HepG2 (cell line): ENCODE results near the gene SQSTM1. TPM values are rescaled to one million over a fixed set of nuclear protein-coding genes. Genes with fewer than 3 reads are reported as not detected.

Experiments used
- BHLHE40 ChIP-seq: IDR thresholded peaks from 2 replicates; pipeline ENCODE4 v1.6.1; 2011; ENCODE audit warnings: low read length, improper control_type of control experiment
- JARID2 ChIP-seq: sonication (generic); formaldehyde crosslinking; IDR thresholded peaks from 2 replicates; pipeline ENCODE4 v1.8.1; 2023; ENCODE audit warnings: missing genetic modification reagents, inconsistent platforms; ENCODE audit not compliant: insufficient replicate concordance
- MEF2D ChIP-seq: sonication (generic); formaldehyde crosslinking; IDR thresholded peaks from 2 replicates; pipeline ENCODE4 v1.5.1; 2020; ENCODE audit warnings: mild to moderate bottlenecking, missing genetic modification reagents
- MIXL1 ChIP-seq: IDR thresholded peaks from 2 replicates; pipeline ENCODE4 v1.6.1; 2016
- MLLT10 ChIP-seq: sonication (generic); formaldehyde crosslinking; IDR thresholded peaks from 2 replicates; pipeline ENCODE4 v1.4.0; 2020; ENCODE audit warnings: missing genetic modification reagents
- PRMT3 ChIP-seq: sonication (generic); formaldehyde crosslinking; IDR thresholded peaks from 2 replicates; pipeline ENCODE4 v1.8.1; 2022; ENCODE audit warnings: low read depth, mild to moderate bottlenecking, moderate library complexity, missing genetic modification reagents, borderline replicate concordance
- SETDB1 ChIP-seq: sonication (generic); formaldehyde crosslinking; IDR thresholded peaks from 2 replicates; pipeline ENCODE4 v1.5.1; 2020; ENCODE audit warnings: missing genetic modification reagents, mild to moderate bottlenecking, borderline replicate concordance
- SPEN ChIP-seq: sonication (generic); formaldehyde crosslinking; IDR thresholded peaks from 2 replicates; pipeline ENCODE4 v1.5.1; 2020; ENCODE audit warnings: low read depth, mild to moderate bottlenecking, missing genetic modification reagents
- YEATS2 ChIP-seq: sonication (generic); formaldehyde crosslinking; IDR thresholded peaks from 2 replicates; pipeline ENCODE4 v1.4.0; 2020; ENCODE audit warnings: missing genetic modification reagents, borderline replicate concordance
- ZFY ChIP-seq: sonication (generic); formaldehyde crosslinking; IDR thresholded peaks from 2 replicates; pipeline ENCODE4 v1.4.0; 2020; ENCODE audit warnings: missing genetic modification reagents
- ZNF264 ChIP-seq: sonication (generic); formaldehyde crosslinking; IDR thresholded peaks from 2 replicates; pipeline ENCODE4 v1.4.0; 2020; ENCODE audit warnings: missing genetic modification reagents
- ZNF331 ChIP-seq: sonication (generic); formaldehyde crosslinking; IDR thresholded peaks from 2 replicates; pipeline ENCODE4 v1.4.0; 2020; ENCODE audit warnings: missing genetic modification reagents
- ZNF501 ChIP-seq: sonication (generic); formaldehyde crosslinking; IDR thresholded peaks from 2 replicates; pipeline ENCODE4 v1.5.1; 2020; ENCODE audit warnings: mild to moderate bottlenecking, moderate library complexity, missing genetic modification reagents
- ZNF660 ChIP-seq: sonication (generic); formaldehyde crosslinking; IDR thresholded peaks from 2 replicates; pipeline ENCODE4 v1.5.1; 2020; ENCODE audit warnings: mild to moderate bottlenecking, low read depth, missing genetic modification reagents, borderline replicate concordance
- polyA plus RNA-seq, 8 experiments: library from polyadenylated mRNA; depleted of rRNA in 3 of 8; stranded (reverse) in 7 of 8; unstranded in 1 of 8; fragments of >200 nt; fragmentation: Illumina TruSeq in 4 of 8; extraction: Trizol in 4 of 8; gene quantifications; 2 replicates each; pipeline versions ENCODE4 v1.2.1 to v1.2.3, GENCODE V29; 2011 to 2016; ENCODE audit warnings: low read depth in 4 of 8, missing spikeins in 1 of 8, mixed read lengths in 1 of 8; ENCODE audit not compliant: insufficient read depth in 1 of 8
- total RNA-seq, 5 experiments: library from RNA; depleted of rRNA; stranded (reverse); fragments of >200 nt; fragmentation: Illumina TruSeq; extraction: Trizol; gene quantifications; 2 replicates each; pipeline ENCODE4 v1.2.3, GENCODE V29; 2016; ENCODE audit warnings: low read depth in 1 of 5
- TF ChIP-seq, protein P1 (sequence below): sonication (generic); formaldehyde crosslinking; IDR thresholded peaks from 2 replicates; pipeline ENCODE4 v1.5.0; 2020; ENCODE audit warnings: mild to moderate bottlenecking, missing genetic modification reagents, borderline replicate concordance
- TF ChIP-seq, protein P2 (sequence below): sonication (generic); formaldehyde crosslinking; IDR thresholded peaks from 2 replicates; pipeline ENCODE4 v1.5.1; 2020; ENCODE audit warnings: missing genetic modification reagents, mild to moderate bottlenecking, borderline replicate concordance

Gene SQSTM1
- total and polyA plus RNA-seq, 2 of the 13 experiments (the other 11 are each of a cell fraction or from before 2014, with no cell fraction given), result 90.9 to 160 TPM

DNA sequence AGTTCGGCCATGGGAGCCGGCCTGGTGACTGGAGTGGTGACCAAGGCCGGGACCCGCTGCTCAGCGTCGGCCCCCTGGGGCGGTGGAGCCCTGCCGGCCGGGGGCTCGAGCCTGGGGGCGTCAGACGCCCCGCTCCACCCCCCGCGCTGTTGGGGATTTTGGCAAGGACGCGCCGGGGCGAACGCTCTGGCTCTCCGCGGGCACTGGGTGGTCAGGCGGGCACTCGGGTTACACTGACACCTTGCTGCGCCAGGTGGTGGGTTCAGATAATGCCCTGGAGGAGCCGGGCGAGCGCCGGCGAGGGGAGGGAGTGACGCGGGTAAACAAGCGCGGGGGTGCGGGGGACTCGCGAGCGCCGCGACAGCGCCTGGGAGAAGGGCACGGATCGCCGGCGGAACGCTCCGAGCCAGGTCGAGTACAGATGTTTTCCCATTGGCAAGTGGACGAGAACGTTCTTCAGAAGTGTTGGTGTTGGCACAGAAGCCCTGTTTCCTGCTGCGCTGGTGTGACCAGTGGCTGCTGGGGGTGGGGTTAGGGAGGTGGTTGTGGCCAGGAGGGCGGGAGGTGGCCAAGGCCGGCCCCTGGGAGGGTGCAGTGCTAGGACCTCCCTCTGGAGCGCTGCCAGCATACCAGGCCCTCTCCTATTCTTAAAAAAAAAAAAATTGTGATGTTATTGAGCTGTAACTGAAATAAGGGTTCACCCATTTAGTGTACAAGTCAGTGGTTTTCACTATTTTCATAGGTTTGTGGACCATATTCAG, 773 bp downstream of the SQSTM1 start (continued):
- TF ChIP-seq, protein P1, sequence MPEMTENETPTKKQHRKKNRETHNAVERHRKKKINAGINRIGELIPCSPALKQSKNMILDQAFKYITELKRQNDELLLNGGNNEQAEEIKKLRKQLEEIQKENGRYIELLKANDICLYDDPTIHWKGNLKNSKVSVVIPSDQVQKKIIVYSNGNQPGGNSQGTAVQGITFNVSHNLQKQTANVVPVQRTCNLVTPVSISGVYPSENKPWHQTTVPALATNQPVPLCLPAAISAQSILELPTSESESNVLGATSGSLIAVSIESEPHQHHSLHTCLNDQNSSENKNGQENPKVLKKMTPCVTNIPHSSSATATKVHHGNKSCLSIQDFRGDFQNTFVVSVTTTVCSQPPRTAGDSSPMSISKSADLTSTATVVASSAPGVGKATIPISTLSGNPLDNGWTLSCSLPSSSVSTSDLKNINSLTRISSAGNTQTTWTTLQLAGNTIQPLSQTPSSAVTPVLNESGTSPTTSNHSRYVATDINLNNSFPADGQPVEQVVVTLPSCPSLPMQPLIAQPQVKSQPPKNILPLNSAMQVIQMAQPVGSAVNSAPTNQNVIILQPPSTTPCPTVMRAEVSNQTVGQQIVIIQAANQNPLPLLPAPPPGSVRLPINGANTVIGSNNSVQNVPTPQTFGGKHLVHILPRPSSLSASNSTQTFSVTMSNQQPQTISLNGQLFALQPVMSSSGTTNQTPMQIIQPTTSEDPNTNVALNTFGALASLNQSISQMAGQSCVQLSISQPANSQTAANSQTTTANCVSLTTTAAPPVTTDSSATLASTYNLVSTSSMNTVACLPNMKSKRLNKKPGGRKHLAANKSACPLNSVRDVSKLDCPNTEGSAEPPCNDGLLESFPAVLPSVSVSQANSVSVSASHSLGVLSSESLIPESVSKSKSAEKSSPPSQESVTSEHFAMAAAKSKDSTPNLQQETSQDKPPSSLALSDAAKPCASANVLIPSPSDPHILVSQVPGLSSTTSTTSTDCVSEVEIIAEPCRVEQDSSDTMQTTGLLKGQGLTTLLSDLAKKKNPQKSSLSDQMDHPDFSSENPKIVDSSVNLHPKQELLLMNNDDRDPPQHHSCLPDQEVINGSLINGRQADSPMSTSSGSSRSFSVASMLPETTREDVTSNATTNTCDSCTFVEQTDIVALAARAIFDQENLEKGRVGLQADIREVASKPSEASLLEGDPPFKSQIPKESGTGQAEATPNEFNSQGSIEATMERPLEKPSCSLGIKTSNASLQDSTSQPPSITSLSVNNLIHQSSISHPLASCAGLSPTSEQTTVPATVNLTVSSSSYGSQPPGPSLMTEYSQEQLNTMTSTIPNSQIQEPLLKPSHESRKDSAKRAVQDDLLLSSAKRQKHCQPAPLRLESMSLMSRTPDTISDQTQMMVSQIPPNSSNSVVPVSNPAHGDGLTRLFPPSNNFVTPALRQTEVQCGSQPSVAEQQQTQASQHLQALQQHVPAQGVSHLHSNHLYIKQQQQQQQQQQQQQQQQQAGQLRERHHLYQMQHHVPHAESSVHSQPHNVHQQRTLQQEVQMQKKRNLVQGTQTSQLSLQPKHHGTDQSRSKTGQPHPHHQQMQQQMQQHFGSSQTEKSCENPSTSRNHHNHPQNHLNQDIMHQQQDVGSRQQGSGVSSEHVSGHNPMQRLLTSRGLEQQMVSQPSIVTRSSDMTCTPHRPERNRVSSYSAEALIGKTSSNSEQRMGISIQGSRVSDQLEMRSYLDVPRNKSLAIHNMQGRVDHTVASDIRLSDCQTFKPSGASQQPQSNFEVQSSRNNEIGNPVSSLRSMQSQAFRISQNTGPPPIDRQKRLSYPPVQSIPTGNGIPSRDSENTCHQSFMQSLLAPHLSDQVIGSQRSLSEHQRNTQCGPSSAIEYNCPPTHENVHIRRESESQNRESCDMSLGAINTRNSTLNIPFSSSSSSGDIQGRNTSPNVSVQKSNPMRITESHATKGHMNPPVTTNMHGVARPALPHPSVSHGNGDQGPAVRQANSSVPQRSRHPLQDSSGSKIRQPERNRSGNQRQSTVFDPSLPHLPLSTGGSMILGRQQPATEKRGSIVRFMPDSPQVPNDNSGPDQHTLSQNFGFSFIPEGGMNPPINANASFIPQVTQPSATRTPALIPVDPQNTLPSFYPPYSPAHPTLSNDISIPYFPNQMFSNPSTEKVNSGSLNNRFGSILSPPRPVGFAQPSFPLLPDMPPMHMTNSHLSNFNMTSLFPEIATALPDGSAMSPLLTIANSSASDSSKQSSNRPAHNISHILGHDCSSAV (CRISPR knock-in tag), result no peak
- TF ChIP-seq, protein P2, sequence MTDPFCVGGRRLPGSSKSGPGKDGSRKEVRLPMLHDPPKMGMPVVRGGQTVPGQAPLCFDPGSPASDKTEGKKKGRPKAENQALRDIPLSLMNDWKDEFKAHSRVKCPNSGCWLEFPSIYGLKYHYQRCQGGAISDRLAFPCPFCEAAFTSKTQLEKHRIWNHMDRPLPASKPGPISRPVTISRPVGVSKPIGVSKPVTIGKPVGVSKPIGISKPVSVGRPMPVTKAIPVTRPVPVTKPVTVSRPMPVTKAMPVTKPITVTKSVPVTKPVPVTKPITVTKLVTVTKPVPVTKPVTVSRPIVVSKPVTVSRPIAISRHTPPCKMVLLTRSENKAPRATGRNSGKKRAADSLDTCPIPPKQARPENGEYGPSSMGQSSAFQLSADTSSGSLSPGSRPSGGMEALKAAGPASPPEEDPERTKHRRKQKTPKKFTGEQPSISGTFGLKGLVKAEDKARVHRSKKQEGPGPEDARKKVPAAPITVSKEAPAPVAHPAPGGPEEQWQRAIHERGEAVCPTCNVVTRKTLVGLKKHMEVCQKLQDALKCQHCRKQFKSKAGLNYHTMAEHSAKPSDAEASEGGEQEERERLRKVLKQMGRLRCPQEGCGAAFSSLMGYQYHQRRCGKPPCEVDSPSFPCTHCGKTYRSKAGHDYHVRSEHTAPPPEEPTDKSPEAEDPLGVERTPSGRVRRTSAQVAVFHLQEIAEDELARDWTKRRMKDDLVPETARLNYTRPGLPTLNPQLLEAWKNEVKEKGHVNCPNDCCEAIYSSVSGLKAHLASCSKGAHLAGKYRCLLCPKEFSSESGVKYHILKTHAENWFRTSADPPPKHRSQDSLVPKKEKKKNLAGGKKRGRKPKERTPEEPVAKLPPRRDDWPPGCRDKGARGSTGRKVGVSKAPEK (CRISPR knock-in tag), result no peak
- TF ChIP-seq BHLHE40, result no peak
- TF ChIP-seq ZFY (CRISPR knock-in tag), result no peak
- TF ChIP-seq SETDB1 (CRISPR knock-in tag), result no peak
- TF ChIP-seq MLLT10 (CRISPR knock-in tag), result no peak
- 0 out of 2 replicates have a peak, but pooled peaks have one; percentile 15 for TF ChIP-seq ZNF331 (CRISPR knock-in tag)
- no peak; the same call in 1 of the 2 replicates for TF ChIP-seq MEF2D
- no peak for TF ChIP-seq YEATS2 (CRISPR knock-in tag)
- TF ChIP-seq JARID2 (CRISPR knock-in tag), result no peak
- TF ChIP-seq ZNF264 (CRISPR knock-in tag), result no peak
- no peak for TF ChIP-seq MIXL1
- no peak for TF ChIP-seq ZNF660 (CRISPR knock-in tag)
- no peak for TF ChIP-seq PRMT3
- no peak for TF ChIP-seq SPEN (CRISPR knock-in tag)
- peak; percentile 40; the same call in 1 of the 2 replicates for TF ChIP-seq ZNF501 (CRISPR knock-in tag)
